DOHH2 (cell line): ENCODE results near the gene DGKK.

ENCODE experiments used
- CTCF ChIP-seq: fragments of 200-600 bp; sonication (generic); IDR thresholded peaks from one replicate; pipeline ENCODE4 v1.5.1; 2014; ENCODE audit warnings: antibody characterized with exemption, mild to moderate bottlenecking, low read depth, low read length; ENCODE audit not compliant: poor library complexity, severe bottlenecking
- EZH2phosphoT487 ChIP-seq: fragments of 200-600 bp; sonication (generic); IDR thresholded peaks from 2 replicates; pipeline ENCODE4 v1.6.1; 2017; ENCODE audit warnings: borderline replicate concordance, mild to moderate bottlenecking, antibody characterized with exemption, low read length, moderate library complexity, mixed read lengths

- TF ChIP-seq CTCF = no peak
- no peak for TF ChIP-seq EZH2phosphoT487
These were observed 26.5 kb upstream of the DGKK start for GRCh38 chrX:50497114-50497513.
